NCI-H2081 treated with DMSO at 0.1 percent for 48 hours (cell line): ENCODE measurements around the gene NEDD4L.

Source experiments
- DNase-seq: peaks from one replicate; lab custom pipeline; 2025; lab: John Stamatoyannopoulos, UW

Gene NEDD4L

DNA sequence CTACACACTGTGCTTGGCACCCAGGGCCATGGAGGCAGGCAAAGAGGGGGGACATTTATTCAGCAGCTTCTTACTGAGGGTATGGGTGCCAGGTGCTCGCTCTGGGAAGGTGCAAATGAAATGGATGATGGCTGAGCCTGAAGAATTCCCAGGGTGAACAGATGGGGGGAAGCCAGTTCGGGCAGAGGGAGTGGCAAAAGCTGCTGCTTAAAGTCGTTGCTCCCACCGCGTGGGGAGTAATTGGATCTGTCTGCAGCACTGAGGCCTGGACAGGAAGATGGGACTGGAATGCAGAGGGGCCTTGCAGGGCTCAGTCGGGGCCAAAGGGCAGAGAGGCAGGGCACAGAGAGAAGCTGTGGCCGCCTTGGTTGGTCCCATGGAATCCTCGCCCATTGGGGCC is 51.2 kb downstream of the NEDD4L start:
- DNase-seq, result no peak

DNA sequence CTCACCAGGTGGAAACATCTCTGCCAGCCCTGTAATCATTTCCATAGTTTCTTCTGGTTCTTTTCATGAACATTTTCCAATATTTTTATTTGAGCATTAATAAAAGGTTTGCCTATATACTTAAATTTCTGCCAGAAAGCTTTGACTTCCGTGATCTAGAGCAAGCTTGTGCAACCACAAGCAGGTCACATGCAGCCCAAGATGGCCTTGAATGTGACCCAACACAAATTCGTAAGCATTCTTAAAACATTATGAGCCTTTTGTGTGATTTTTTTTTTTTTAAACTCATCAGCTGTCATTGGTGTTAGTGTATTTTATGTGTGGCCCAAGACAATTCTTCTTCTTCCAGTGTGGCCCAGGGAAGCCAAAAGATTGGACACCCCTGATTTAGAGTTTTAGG is 51.6 kb downstream of the NEDD4L start:
- no peak for DNase-seq

DNA sequence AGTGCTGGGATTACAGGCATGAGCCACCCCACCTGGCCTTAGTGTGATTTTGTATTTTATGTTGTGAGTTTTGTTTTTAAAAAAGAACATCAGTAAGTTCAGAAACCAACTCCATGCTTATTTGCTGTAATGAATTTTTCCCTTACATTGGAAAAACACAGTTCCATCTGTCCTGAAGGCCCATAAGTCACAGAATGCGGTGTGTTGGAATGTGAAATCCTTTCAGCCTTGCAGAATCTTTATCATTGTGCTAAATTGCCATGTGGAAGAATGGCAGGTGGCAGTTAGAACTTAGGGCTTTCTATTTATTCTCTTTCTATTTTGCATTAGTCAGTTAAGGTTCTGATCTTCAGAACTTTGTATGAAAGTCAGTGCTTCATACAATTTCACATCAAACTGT is 52.6 kb downstream of the NEDD4L start:
- DNase-seq, result no peak

- no peak for DNase-seq
Observed at GRCh38 chr18:58097121-58097906, 53.3 kb downstream of the NEDD4L start.

DNA sequence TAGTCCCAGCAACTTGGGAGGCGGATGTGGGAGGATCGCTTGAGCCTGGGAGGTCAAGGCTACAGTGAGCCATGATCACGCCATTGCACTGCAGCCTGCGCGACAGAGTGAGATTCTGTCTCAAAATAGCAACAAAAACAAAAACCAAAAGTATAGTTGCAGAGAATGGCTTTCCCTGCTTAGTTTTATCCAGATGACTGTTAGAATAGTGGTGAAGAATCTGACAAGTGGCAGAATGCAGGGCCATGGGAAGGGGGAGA is 53.8 kb downstream of the NEDD4L start:
- no peak for DNase-seq

DNA sequence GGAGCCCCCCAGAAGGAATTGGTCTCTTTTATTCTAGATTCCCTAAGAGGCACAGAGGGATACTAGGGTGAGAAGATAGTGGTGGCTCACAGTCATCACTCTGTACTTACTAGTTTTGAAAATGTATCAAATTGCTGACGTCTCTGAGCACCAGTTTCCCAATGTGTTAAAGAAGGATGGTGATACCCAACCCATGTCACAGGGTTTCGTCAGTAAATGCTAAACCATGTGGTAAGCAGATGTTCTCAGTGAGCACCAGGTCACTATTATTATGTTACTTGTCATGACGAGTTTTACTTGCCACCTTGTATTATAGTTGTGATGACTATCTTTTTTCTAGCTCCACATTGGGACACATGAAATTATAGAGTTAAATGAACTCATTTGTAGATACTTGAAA is 54.7 kb downstream of the NEDD4L start:
- no peak for DNase-seq

- no peak for DNase-seq
Observed at GRCh38 chr18:58100154-58100553, 56.1 kb downstream of the NEDD4L start.

DNA sequence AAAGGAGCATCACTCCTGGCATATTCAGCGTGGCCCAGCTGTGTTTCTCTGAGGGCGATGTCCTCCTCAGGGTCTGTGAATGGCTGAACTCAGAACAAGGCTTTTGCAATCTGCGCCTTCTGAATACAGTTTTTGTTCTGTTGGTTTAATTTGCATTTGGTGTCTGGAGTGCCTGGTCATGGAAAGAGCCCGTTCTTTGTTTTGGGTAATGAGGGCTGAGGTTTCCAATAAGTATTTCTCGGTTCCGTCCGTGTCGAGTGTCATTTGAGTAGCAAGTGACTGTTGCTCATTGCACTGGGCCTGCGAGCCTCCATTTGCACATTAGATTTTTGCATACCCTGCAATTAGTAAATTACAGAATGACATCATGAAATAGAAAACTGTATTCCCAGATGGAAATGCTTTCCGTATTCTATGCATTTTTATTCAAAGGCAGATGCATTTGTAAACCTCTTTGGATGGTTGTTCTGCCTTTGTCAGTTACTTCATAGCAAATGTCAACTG is 57.3 kb downstream of the NEDD4L start:
- no peak for DNase-seq

- DNase-seq, result no peak
Observed at GRCh38 chr18:58102018-58102417, 58.0 kb downstream of the NEDD4L start.

DNA sequence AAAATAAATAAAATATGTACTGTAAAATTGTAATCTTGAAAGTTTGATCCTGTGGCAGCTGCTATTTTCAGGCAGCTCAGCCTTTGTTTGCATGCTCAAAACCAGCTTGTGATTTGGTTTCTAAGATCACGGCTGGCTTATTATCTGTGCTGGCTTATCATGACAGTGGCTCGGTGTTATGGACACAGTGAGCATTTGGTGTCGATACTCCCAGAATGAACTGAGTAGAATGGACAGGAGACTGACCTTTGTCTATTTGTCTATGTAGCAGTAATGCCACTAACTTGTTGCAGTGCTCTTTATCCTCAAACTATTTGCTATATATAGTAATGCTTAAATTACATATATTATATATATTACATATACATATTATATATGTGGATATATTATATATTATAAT is 58.8 kb downstream of the NEDD4L start:
- DNase-seq, result no peak

DNA sequence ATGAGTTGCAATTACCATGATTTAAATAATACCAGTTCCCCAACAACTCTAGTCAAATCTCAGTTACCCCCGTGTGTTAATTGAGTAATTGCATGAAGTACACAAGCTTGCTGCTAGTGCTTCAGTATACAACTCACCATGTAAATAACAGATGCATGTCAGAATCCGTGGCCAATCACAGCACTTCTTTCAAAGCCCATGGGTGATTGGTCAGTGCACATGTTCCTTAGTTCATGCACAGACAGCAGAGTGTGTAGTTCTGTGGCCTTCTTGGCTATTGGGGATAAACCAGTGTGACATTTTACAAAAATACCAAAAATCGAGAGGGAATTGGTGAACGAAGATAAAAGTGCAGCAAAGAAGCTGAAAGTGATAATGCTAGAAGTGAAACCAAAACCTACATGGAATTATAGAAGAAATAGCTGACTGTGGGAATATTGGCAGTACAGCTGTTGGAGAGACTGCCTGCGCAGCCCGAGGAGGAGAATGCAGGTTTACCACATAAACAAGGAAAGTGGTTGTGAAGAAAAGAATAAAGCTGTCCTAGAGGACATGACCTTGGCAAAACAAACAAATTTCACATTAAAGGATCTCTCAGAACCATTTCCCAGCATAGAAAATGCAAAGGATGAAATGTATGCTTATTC is 59.4 kb downstream of the NEDD4L start:
- no peak for DNase-seq

- no peak for DNase-seq
Observed at GRCh38 chr18:58104096-58104495, 60.1 kb downstream of the NEDD4L start.

DNA sequence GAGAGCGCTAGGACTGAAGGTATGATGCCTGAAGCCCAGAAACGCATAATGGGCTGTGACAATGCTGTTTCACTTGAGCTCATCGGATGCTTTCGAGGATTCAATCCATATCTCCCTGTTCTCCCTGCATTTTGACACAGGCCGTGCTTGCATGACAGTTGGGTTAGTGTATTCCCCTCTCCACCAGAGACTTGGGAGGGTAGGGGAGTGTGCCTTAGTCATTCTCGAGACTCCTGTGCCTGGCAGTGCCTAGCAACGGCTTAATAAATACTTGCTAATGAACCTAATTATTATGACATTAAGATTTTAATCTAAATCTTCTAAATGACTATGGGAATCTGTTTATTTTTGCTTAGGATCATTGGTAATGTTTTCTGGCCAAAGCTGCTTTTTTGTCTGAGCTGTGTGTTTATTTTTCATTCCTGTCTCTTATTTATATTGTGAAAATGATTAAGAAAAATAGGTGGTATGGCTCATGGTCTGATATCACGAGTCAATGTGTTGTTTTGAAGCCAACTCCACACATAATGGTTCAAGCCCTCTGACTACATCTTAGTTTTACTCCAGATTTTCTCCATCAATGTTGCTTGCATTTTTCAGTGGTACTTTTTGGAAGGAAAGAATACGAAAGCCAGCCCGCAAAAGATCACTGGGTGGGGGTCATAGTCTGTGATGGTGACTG is 61.3 kb downstream of the NEDD4L start:
- DNase-seq, result no peak

DNA sequence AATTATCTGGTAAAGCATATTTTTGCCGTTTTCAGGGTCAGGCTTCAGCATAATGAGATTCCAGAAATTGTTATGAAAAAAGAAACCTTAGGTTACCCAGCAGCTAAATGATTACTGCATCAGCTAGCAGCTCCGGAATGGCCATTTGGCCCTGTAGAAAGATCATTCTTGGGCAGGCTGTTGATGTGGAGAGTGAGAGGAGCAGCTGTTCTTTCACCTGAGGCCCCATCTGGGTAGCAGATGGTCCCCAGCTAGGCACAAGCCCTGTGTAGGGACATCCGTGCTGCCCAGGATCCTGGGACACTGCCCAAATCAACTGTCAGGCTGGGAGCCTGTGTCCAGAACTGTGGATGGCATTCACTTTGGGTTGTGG is 61.8 kb downstream of the NEDD4L start:
- DNase-seq, result no peak

DNA sequence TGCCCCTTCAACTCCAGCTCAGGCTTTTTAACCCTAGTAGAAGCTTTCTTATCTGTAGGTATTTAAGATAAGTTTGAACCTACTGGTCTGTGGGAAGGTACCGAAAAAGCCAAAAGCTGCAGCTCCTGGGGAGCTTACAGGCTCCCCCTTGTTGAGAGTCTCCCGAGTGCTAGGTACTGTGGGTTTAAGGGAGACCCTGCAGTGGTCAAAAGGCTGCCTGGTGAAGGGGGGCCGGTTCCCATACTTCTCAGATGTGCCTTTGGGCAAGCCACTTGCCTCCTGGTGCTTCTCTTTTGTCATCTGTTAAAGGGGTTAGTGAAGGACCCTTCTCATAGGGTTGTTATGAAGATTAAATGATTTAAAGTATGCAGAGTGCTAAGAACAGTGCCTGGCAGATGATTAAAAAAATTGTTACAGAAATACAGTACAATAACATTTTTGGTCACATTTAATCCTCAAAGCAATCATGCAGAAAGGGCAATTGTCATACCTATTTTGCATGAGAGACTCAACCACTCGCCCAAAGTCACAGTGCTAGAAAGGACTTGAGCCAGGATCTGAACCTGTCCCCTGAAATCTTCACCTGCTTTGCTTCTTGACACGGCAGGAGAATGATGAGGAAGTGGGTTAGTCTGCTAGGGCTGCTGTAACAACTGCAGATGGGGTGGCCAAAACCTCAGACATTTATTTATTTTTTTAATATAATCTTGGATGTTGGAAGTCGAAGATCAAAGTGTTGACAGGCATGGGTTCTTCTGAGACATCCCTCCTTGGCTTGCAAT is 62.5 kb downstream of the NEDD4L start:
- no peak for DNase-seq

GRCh38 chr18:58109256-58109655 is 65.2 kb downstream of the NEDD4L start:
- no peak for DNase-seq

- no peak for DNase-seq
Observed at GRCh38 chr18:58110398-58110797, 66.4 kb downstream of the NEDD4L start.

DNA sequence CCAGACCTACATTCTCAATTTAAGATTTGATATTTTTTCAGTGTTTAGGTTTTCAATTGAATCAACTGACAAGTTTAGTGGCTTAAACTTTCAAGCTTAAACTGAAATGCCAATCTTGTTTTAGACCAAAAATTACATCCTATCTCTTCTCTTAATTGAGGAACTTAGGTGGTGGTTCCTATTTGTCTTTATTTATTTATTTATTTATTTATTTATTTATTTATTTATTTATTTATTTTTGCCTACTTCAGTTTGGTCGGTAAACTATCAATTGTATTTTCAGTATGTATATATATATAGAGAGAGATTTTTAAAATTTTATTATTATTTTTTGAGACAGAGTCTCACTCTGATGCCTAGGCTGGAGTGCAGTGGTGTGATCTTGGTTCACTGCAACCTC is 68.1 kb downstream of the NEDD4L start:
- DNase-seq, result no peak

GRCh38 chr18:58113337-58113736 is 69.3 kb downstream of the NEDD4L start:
- DNase-seq, result no peak

GRCh38 chr18:58114766-58115165 is 70.7 kb downstream of the NEDD4L start:
- no peak for DNase-seq

DNA sequence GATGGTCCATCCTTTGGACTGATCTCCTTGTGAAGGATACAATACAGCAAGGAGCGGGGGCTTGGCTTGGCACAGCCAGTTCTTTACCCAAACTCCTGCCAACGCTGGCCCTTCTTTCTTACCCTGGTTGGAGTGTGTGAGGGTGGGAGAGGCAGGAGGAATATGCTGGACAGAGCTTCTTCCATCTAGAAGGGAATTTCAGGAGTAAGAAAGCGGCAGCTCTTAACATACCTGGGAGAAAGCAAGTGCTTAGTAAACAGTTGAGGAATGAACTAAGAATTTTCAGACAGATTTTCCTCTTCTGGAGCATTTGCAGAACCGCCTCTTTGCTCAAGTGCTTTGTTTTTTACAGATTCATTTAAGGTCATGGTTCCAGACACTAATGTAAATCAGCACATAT is 72.8 kb downstream of the NEDD4L start:
- DNase-seq, result no peak

GRCh38 chr18:58117786-58118403 is 73.9 kb downstream of the NEDD4L start:
- no peak for DNase-seq
